Measurements from ENCODE around the gene DMRT1.

DMRT1 gene

GRCh38 chr9:840343-840742, 1.2 kb upstream of the DMRT1 start:
- no peak for DNase-seq (ENCODE audit: low spot score)
- TF ChIP-seq CTCF (IDR thresholded peaks at IDR 0.05; ENCODE audit: extremely low read depth, insufficient read depth, missing control alignments): no peak
- in situ Hi-C loops (cut with MboI; ENCODE audit: low pct_unique_long_range_greater_than_20kb, low sequenced_read_pairs, unreplicated experiment): no loop called here

- TF ChIP-seq CTCF (IDR thresholded peaks at IDR 0.05; ENCODE audit: extremely low read depth, insufficient read depth, missing control alignments): no peak
- DNase-seq (ENCODE audit: low spot score): peak; percentile 31
- in situ Hi-C loops (cut with MboI; ENCODE audit: low pct_unique_long_range_greater_than_20kb, low sequenced_read_pairs, unreplicated experiment): no loop called here
Observed at GRCh38 chr9:842635-843426, 1.3 kb downstream of the DMRT1 start.

GRCh38 chr9:843427-843785, 1.9 kb downstream of the DMRT1 start:
- in situ Hi-C loops (cut with MboI; ENCODE audit: low pct_unique_long_range_greater_than_20kb, low sequenced_read_pairs, unreplicated experiment): no loop called here
- DNase-seq (ENCODE audit: low spot score): no peak
- TF ChIP-seq CTCF (IDR thresholded peaks at IDR 0.05; ENCODE audit: extremely low read depth, insufficient read depth, missing control alignments): no peak

- in situ Hi-C loops (cut with MboI; ENCODE audit: low pct_unique_long_range_greater_than_20kb, low sequenced_read_pairs, unreplicated experiment): no loop called here
- no peak for TF ChIP-seq CTCF (IDR thresholded peaks at IDR 0.05; ENCODE audit: extremely low read depth, insufficient read depth, missing control alignments)
- no peak for DNase-seq (ENCODE audit: low spot score)
Observed at GRCh38 chr9:846852-847251, 5.4 kb downstream of the DMRT1 start.

GRCh38 chr9:847505-847904, 6.0 kb downstream of the DMRT1 start:
- no peak for TF ChIP-seq CTCF (IDR thresholded peaks at IDR 0.05; ENCODE audit: extremely low read depth, insufficient read depth, missing control alignments)
- in situ Hi-C loops (cut with MboI; ENCODE audit: low pct_unique_long_range_greater_than_20kb, low sequenced_read_pairs, unreplicated experiment): no loop called here
- DNase-seq (ENCODE audit: low spot score): peak; percentile 60

GRCh38 chr9:849431-849830, 7.9 kb downstream of the DMRT1 start:
- no peak for DNase-seq (ENCODE audit: low spot score)
- in situ Hi-C loops (cut with MboI; ENCODE audit: low pct_unique_long_range_greater_than_20kb, low sequenced_read_pairs, unreplicated experiment): no loop called here
- TF ChIP-seq CTCF (IDR thresholded peaks at IDR 0.05; ENCODE audit: extremely low read depth, insufficient read depth, missing control alignments): no peak
